ENCODE measurements around the gene CEACAM3. TPM values are rescaled to one million over a fixed set of nuclear protein-coding genes. Genes with fewer than 3 reads are reported as not detected.

The CEACAM3 gene
- total and polyA plus RNA-seq, 9 of the 15 experiments (the other 6 are each of a cell fraction or from before 2014, with no cell fraction given): not detected

- TF ChIP-seq FOSL1 (tag; conservative IDR thresholded peaks at IDR 0.05) (no peak), TAF9B (IDR thresholded peaks at IDR 0.05; ENCODE audit: partially characterized antibody) (no peak), CUX1 (CRISPR knock-in tag; IDR thresholded peaks at IDR 0.05) (no peak)
Observed at GRCh38 chr19:41848666-41849065, 52.3 kb downstream of the CEACAM3 start (continued).

GRCh38 chr19:41849067-41849466, 52.7 kb downstream of the CEACAM3 start:
- POLR2A ChIA-PET: interaction anchor here (0.6 to 1.5 kb wide), 3 partner anchors 11 to 501 kb away, joined by 3 to 8 read pairs (median 4); partner anchors contain the start of gene RPS19
- in situ Hi-C loops (cut with MboI): no loop called here

More at GRCh38 chr19:41849067-41849466, 52.7 kb downstream of the CEACAM3 start:
- Histone ChIP-seq H2AFZ (ENCODE audit: low read depth, low read length) (no peak overlapping the region), H3K79me2 (ENCODE audit: control insufficient read depth, insufficient read depth, low read length) (no peaks in the 10 kb centered on the region), H3K4me2 (ENCODE audit: insufficient read depth, low read length) (no peak overlapping the region), H3K36me3 (ENCODE audit: control insufficient read depth, insufficient read depth, low read length) (no peaks in the 10 kb centered on the region), H3K4me3 (no peak overlapping the region), H3K9me1 (ENCODE audit: control insufficient read depth, insufficient read depth, low read length) (no peaks in the 10 kb centered on the region), H3K27ac (ENCODE audit: extremely low read depth, low read depth, low read length) (no peak overlapping the region), H4K20me1 (replicated peaks; ENCODE audit: control insufficient read depth, insufficient read depth, low read length) (no peaks in the 10 kb centered on the region), H3K4me1 (replicated peaks in 1 of 2; ENCODE audit: control insufficient read depth in 2 of 2, insufficient read depth in 2 of 2, low read length in 2 of 2) (peaks cover under 1 to 17% of the 10 kb centered on the region in 2 experiments; a peak in 3 of 5 replicates), H3K27me3 (ENCODE audit: control insufficient read depth in 2 of 2, insufficient read depth in 2 of 2, low read length in 2 of 2) (peaks cover 12 to 22% of the 10 kb centered on the region in 2 experiments; a peak in 4 of 5 replicates), H3K9me3 (replicated peaks; ENCODE audit: control insufficient read depth, insufficient read depth, low read depth, low read length) (peaks cover 2% of the 10 kb centered on the region; the same call in 1 of the 2 replicates), H3K9ac (ENCODE audit: insufficient read depth in 1 of 2, low read depth in 2 of 2, low read length in 2 of 2) (no peak overlapping the region)
- no peak for TF ChIP-seq SP1 (CRISPR knock-in tag; IDR thresholded peaks at IDR 0.05)
- TF ChIP-seq ZNF3 (CRISPR knock-in tag; IDR thresholded peaks at IDR 0.05): no peak
- TF ChIP-seq BHLHE40 (IDR thresholded peaks at IDR 0.05; ENCODE audit: low read length): peak; percentile 34; the same call in 1 of the 2 replicates
- CTCF ChIA-PET (ENCODE audit: low intra/inter-chr PET ratio): no interaction called here
- intact Hi-C loops (cut with micrococcal nuclease): no loop called here
- 14% methylated on average over 2 of the region's 2 CpGs for WGBS (ENCODE audit: insufficient coverage, low coverage, missing lambda C conversion rate)
- ATAC-seq: no peak
- no peak for FAIRE-seq
- no TSS peak for BruUV-seq (replicated peaks)
- no peak for DNase-seq (ENCODE audit: extremely low read depth in 1 of 4, low spot score in 3 of 4)

Measured in K562 (cell line).